HepG2 (cell line): ENCODE results near the gene MID1. TPM values are rescaled to one million over a fixed set of nuclear protein-coding genes. Genes with fewer than 3 reads are reported as not detected.

ENCODE experiments used
- ATAC-seq: fragments of 200-7000 bp; cut with Tn5 transposase; 3 replicates; pipeline ENCODE4 v1.9.1; 2020; ENCODE audit warnings: mild to moderate bottlenecking, moderate library complexity
- BruUV-seq: library from RNA; stranded (reverse); fragments of 400-500 nt; replicated peaks from 2 replicates; lab custom pipeline; 2021; lab: Mats Ljungman, UMichigan
- CTCF ChIA-PET: fragments of 300-600 bp; formaldehyde crosslinking; extraction: SDS; loops from one replicate; lab custom pipeline; 2021; ENCODE audit warnings: low total read pairs, inconsistent platforms, low intra/inter-chr PET ratio; lab: Yijun Ruan, JAX
- POLR2A ChIA-PET: fragments of 350-600 bp; sonication (Branson Sonifier 250); formaldehyde crosslinking; loops from one replicate; lab custom pipeline; 2020; ENCODE audit warnings: antibody characterized with exemption, inconsistent platforms; lab: Yijun Ruan, JAX
- DNase-seq: peaks from one replicate; pipeline ENCODE4 v3.0.0-alpha.2; 2015; ENCODE audit warnings: low spot score
- FAIRE-seq: peaks from 3 replicates; lab custom pipeline; 2011; peaks lifted over from hg19 to GRCh38; lab: Jason Lieb, UNC
- H2AFZ ChIP-seq: one replicate; pipeline ENCODE4 v1.6.1; 2011; ENCODE audit warnings: low read length, inconsistent platforms
- H3K27ac ChIP-seq: fragments of 300-600 bp; 3 replicates; pipeline ENCODE4 v1.8.0; 2011; ENCODE audit warnings: mixed run types, mild to moderate bottlenecking, mixed read lengths, low read length, inconsistent platforms; ENCODE audit not compliant: insufficient read depth; ENCODE audit errors: extremely low read length
- H3K27me3 ChIP-seq, 2 experiments: fragments of 200-600 bp in 1 of 2; 2 replicates in 1 of 2; 3 replicates in 1 of 2; pipeline versions ENCODE4 v1.6.0 to v1.8.0; 2011; ENCODE audit warnings: low read length in 2 of 2, mild to moderate bottlenecking in 2 of 2, moderate library complexity in 2 of 2, inconsistent platforms in 1 of 2; ENCODE audit not compliant: insufficient read depth in 2 of 2, control insufficient read depth in 1 of 2
- H3K36me3 ChIP-seq, 2 experiments: fragments of 200-600 bp in 1 of 2; replicated peaks in 1 of 2; 2 replicates in 1 of 2; 3 replicates in 1 of 2; pipeline versions ENCODE4 v1.5.1 to v1.8.0; 2011; ENCODE audit warnings: low read length in 2 of 2, inconsistent platforms in 1 of 2; ENCODE audit not compliant: insufficient read depth in 2 of 2, control insufficient read depth in 1 of 2
- H3K4me1 ChIP-seq: 2 replicates; pipeline ENCODE4 v1.5.1; 2012; ENCODE audit warnings: low read length, inconsistent platforms; ENCODE audit not compliant: insufficient read depth
- H3K4me2 ChIP-seq: 2 replicates; pipeline ENCODE4 v1.6.0; 2011; ENCODE audit warnings: low read depth, low read length, inconsistent platforms
- H3K4me3 ChIP-seq, 3 experiments: fragments of 200-600 bp in 1 of 3; sonication (generic), shearing (Covaris generic) in 1 of 3; replicated peaks in 1 of 3; 2 replicates each; pipeline ENCODE4 v1.5.1; 2011 to 2016; ENCODE audit warnings: low read length in 3 of 3, inconsistent platforms in 2 of 3, low read depth in 2 of 3, mild to moderate bottlenecking in 2 of 3, control low read depth in 1 of 3, mixed read lengths in 1 of 3; ENCODE audit not compliant: insufficient read depth in 1 of 3
- H3K79me2 ChIP-seq: one replicate; pipeline ENCODE4 v1.6.1; 2011; ENCODE audit warnings: low read length, inconsistent platforms; ENCODE audit not compliant: insufficient read depth
- H3K9ac ChIP-seq: 2 replicates; pipeline ENCODE4 v1.6.0; 2011; ENCODE audit warnings: mild to moderate bottlenecking, low read depth, low read length, inconsistent platforms; ENCODE audit not compliant: insufficient read depth
- H3K9me3 ChIP-seq: 2 replicates; pipeline ENCODE4 v1.5.1; 2012; ENCODE audit warnings: mild to moderate bottlenecking, low read length
- H4K20me1 ChIP-seq: 2 replicates; pipeline ENCODE4 v1.6.0; 2011; ENCODE audit warnings: inconsistent platforms, mild to moderate bottlenecking, low read length, moderate library complexity; ENCODE audit not compliant: insufficient read depth
- ELF3 ChIP-seq: IDR thresholded peaks from 2 replicates; pipeline ENCODE4 v1.6.1; 2016; ENCODE audit warnings: missing genetic modification reagents, missing compliant biosample characterization
- HOXD1 ChIP-seq: sonication (generic); formaldehyde crosslinking; IDR thresholded peaks from 2 replicates; pipeline ENCODE4 v1.5.0; 2020; ENCODE audit warnings: missing genetic modification reagents
- IKZF5 ChIP-seq: IDR thresholded peaks from 2 replicates; pipeline ENCODE4 v1.6.1; 2018; ENCODE audit warnings: missing genetic modification reagents, mild to moderate bottlenecking, missing compliant biosample characterization
- MBD4 ChIP-seq: IDR thresholded peaks from 2 replicates; pipeline ENCODE4 v1.6.1; 2012; ENCODE audit warnings: low read length, inconsistent platforms, borderline replicate concordance
- ONECUT2 ChIP-seq: sonication (generic); formaldehyde crosslinking; IDR thresholded peaks from 2 replicates; pipeline ENCODE4 v1.4.0; 2020; ENCODE audit warnings: missing genetic modification reagents
- PBX2 ChIP-seq: IDR thresholded peaks from 2 replicates; pipeline ENCODE4 v1.6.1; 2016; ENCODE audit warnings: control low read depth
- POLR2AphosphoS5 ChIP-seq: IDR thresholded peaks from 2 replicates; pipeline ENCODE4 v1.6.1; 2012; ENCODE audit warnings: low read depth, low read length
- RAD21 ChIP-seq: fragments of 450-650 bp; formaldehyde crosslinking; IDR thresholded peaks from 2 replicates; pipeline ENCODE4 v1.5.0; 2020; ENCODE audit warnings: mild to moderate bottlenecking
- SP4 ChIP-seq: sonication (generic); formaldehyde crosslinking; IDR thresholded peaks from 2 replicates; pipeline ENCODE4 v1.8.1; 2023; ENCODE audit warnings: mild to moderate bottlenecking, missing genetic modification reagents
- ZNF121 ChIP-seq: sonication (generic); formaldehyde crosslinking; IDR thresholded peaks from 2 replicates; pipeline ENCODE4 v1.5.0; 2020; ENCODE audit warnings: mild to moderate bottlenecking, missing genetic modification reagents
- ZNF616 ChIP-seq: sonication (generic); formaldehyde crosslinking; IDR thresholded peaks from 2 replicates; pipeline ENCODE4 v1.5.0; 2020; ENCODE audit warnings: low read depth, mild to moderate bottlenecking, missing genetic modification reagents
- ZNF788 ChIP-seq: sonication (generic); formaldehyde crosslinking; IDR thresholded peaks from 2 replicates; pipeline ENCODE4 v1.5.0; 2020; ENCODE audit warnings: mild to moderate bottlenecking, missing genetic modification reagents, borderline replicate concordance
- ZNF839 ChIP-seq: sonication (generic); formaldehyde crosslinking; IDR thresholded peaks from 2 replicates; pipeline ENCODE4 v1.4.0; 2020; ENCODE audit warnings: missing genetic modification reagents, mild to moderate bottlenecking, borderline replicate concordance
- WGBS: methylation state at CpG from one replicate; pipeline ENCODE4 v1.1.6; 2017; ENCODE audit warnings: low lambda C conversion rate; 5-methylcytosine and 5-hydroxymethylcytosine counted together
- in situ Hi-C: cut with HindIII; loops from 2 replicates; pipeline ENCODE4 v1.10.0; 2017; ENCODE audit warnings: low pct_unique_long_range_greater_than_20kb; ENCODE audit not compliant: extremely low pct_ligation_motif_present
- intact Hi-C: fragments of 100-400 bp; cut with micrococcal nuclease; formaldehyde crosslinking; loops from one replicate; pipeline ENCODE4 v1.10.0; 2022; ENCODE audit not compliant: unreplicated experiment
- polyA plus RNA-seq, 8 experiments: library from polyadenylated mRNA; depleted of rRNA in 3 of 8; stranded (reverse) in 7 of 8; unstranded in 1 of 8; fragments of >200 nt; fragmentation: Illumina TruSeq in 4 of 8; extraction: Trizol in 4 of 8; gene quantifications; 2 replicates each; pipeline versions ENCODE4 v1.2.1 to v1.2.3, GENCODE V29; 2011 to 2016; ENCODE audit warnings: low read depth in 4 of 8, missing spikeins in 1 of 8, mixed read lengths in 1 of 8; ENCODE audit not compliant: insufficient read depth in 1 of 8
- total RNA-seq, 5 experiments: library from RNA; depleted of rRNA; stranded (reverse); fragments of >200 nt; fragmentation: Illumina TruSeq; extraction: Trizol; gene quantifications; 2 replicates each; pipeline ENCODE4 v1.2.3, GENCODE V29; 2016; ENCODE audit warnings: low read depth in 1 of 5

MID1 gene
- total and polyA plus RNA-seq, 2 of the 13 experiments (the other 11 are each of a cell fraction or from before 2014, with no cell fraction given): 0.86 to 1.1 TPM

GRCh38 chrX:10507876-10508275 lies 112.5 kb downstream of the MID1 start:
- BruUV-seq: no TSS peak
- Histone ChIP-seq H3K4me3 (no peak overlapping the region), H3K36me3 (no peaks in the 10 kb centered on the region), H3K27me3 (no peaks in the 10 kb centered on the region), H3K4me2 (no peak overlapping the region), H3K4me1 (no peaks in the 10 kb centered on the region), H3K79me2 (no peaks in the 10 kb centered on the region), H3K27ac (no peak overlapping the region), H3K9ac (no peak overlapping the region), H3K9me3 (no peaks in the 10 kb centered on the region), H2AFZ (no peak overlapping the region), H4K20me1 (no peaks in the 10 kb centered on the region)
- intact Hi-C loops: no loop called here
- DNase-seq (no peak), FAIRE-seq (no peak), ATAC-seq (no peak)
- ChIA-PET CTCF (no interaction called here), POLR2A (no interaction called here)
- in situ Hi-C loops: no loop called here
- WGBS: 100% methylated on average over 2 of the region's 2 CpGs
- no peak for TF ChIP-seq ZNF616 (CRISPR knock-in tag)
- TF ChIP-seq ELF3 (CRISPR knock-in tag): no peak
- no peak for TF ChIP-seq PBX2
- TF ChIP-seq ZNF788 (CRISPR knock-in tag): no peak
- TF ChIP-seq SP4 (CRISPR knock-in tag): no peak
- TF ChIP-seq RAD21 (CRISPR knock-in tag): no peak
- TF ChIP-seq HOXD1 (CRISPR knock-in tag): no peak
- TF ChIP-seq ZNF121 (CRISPR knock-in tag): no peak
- no peak for TF ChIP-seq MBD4
- TF ChIP-seq ZNF839: no peak
- TF ChIP-seq IKZF5 (CRISPR knock-in tag): no peak
- no peak for TF ChIP-seq ONECUT2 (CRISPR knock-in tag)
- no peak for TF ChIP-seq POLR2AphosphoS5
